ENCODE data around the gene PANX2.

DNA sequence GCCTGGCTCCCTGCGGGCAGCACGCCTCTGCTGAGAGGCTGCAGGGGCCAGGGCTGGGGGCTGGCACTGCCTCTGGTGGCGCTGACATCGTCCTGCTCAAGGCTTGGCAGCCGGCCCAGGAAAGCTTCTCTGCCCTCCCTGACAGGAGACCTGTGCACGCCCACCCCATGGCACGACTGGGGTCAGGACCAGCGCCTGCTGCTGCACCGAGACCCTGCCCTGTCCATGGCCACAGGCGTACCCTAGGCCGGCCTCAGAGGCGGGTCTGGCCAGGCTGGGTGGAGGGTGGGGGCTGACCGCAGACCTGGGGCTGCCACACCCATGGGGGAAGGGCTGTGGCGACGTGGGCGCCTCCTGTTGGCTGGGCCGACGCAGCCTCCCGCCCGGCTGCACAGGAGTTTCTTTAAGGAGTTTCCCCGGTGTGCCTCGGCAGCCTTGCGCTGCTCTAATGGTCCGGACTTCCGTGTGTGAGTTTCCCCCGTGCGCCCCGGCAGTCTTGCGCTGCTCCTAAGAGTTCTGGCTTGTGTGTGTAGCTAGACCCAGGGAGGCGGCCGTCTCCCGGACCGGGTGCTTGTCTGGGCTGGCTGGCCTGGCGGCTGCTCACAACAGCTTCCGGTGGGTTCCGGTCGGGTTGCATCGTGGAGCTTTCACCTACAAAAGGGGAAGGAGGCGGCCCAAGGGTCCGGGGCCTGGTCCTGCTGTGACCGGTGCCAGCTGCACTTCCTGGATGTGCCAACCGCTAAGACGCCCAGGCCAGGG lies 19.8 kb downstream of the PANX2 start:
- TF ChIP-seq, protein P1, sequence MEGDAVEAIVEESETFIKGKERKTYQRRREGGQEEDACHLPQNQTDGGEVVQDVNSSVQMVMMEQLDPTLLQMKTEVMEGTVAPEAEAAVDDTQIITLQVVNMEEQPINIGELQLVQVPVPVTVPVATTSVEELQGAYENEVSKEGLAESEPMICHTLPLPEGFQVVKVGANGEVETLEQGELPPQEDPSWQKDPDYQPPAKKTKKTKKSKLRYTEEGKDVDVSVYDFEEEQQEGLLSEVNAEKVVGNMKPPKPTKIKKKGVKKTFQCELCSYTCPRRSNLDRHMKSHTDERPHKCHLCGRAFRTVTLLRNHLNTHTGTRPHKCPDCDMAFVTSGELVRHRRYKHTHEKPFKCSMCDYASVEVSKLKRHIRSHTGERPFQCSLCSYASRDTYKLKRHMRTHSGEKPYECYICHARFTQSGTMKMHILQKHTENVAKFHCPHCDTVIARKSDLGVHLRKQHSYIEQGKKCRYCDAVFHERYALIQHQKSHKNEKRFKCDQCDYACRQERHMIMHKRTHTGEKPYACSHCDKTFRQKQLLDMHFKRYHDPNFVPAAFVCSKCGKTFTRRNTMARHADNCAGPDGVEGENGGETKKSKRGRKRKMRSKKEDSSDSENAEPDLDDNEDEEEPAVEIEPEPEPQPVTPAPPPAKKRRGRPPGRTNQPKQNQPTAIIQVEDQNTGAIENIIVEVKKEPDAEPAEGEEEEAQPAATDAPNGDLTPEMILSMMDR (IDR thresholded peaks at IDR 0.05): no peak
- no peak for TF ChIP-seq POLR2A (IDR thresholded peaks at IDR 0.05)
